HG02642 (cell line): Measurements from ENCODE around the gene PAGR1.
A peak's percentile ranks its signal among the peaks of the same experiment; 100 is the strongest.
"Not testable (repeated sequence)": the region's sequence is repeated elsewhere in the genome, so short reads cannot be mapped to it uniquely, and the experiment has no call there.

ENCODE experiments used
- ATAC-seq: cut with Tn5 transposase; IDR thresholded peaks from one replicate; pipeline ENCODE4 v1.9.1; 2021; ENCODE audit warnings: mild to moderate bottlenecking; ENCODE audit not compliant: unreplicated experiment, poor library complexity

PAGR1 gene

DNA sequence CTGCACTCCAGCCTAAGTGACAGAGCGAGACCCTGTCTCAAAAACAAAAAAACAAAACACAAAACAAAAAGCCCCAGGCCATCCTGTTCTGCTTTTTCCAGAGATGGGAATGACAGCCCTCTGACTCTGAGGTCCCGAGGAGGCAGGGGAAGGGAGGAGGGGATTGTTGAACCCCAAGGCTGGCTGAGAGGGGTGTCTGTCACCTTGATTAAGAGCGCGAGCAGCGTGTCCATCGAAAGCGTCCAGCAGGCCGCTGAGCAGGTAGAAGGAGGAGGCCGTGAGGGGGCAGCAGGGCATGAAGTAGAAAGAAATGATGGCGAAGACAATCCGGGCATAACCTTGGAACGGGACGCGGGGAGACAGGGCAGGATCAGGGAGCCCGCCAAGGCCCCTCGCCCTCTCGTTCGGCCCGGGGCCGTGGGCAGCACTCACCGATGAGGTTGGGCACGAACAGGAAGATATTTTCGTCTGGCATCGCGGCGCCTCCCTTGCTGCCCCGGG, 46.5 kb downstream of the PAGR1 start:
- no peak for ATAC-seq

DNA sequence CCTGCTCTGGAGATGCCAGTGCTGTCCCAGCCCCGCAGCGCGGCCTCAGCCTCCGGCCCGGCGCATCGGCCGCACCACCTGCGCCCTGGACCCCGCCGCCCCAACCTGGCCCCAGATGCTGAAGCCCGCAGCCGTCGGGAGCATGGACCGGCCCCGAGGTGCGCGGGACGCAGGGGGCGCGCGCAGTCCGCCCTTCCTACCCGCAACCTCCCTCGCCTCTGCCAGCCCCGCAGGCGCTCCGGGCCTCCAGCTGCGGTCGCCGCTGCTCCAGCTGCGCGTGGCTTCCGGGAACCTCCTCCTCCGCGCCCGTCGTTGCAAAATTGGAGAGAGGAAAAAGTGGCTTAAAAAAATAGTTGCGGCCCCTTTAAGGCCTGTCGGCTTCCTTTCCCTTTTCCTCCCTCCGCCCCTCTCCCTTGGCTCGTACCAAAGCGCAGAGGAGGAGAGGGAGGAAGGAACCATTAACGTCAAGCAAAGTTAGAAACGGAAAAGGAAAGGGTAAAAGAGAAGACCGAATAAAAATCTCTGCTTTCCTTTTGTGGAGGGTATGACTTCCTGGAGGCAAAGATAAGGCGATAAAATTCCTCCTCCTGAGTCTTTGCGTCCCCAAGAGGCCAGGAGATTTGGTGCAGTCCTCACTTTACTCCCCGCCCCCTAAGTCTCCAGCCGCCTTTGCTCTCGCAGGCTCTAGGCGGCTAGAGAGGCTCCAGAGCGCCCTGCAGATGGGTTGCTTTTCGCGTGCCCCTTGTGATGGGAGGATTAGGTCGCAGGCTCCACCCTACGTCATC, 47.1 kb downstream of the PAGR1 start, which contains the start of gene CDIPT:
CDIPT (minus strand) TSS at position 343 of the 785 bp plus-strand sequence. CDS start 369 bp downstream, outside the sequence.
- ATAC-seq = peak; percentile 92

DNA sequence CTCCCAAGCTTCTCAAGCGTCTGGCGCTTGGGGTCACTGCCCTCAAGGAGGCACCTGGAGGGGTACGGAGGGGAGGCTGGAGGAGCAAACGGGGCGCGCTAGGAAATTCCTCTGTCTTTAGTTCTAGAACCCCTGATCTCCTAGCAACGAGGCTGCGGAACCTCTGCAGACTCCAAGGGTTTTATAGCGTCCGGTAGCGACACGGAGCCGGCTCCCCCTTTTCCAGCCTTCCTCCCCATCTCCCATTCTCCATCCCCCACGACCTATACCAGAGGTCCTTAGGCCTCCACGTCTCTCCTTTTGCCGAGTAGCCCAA, 47.7 kb downstream of the PAGR1 start:
- ATAC-seq = no peak

DNA sequence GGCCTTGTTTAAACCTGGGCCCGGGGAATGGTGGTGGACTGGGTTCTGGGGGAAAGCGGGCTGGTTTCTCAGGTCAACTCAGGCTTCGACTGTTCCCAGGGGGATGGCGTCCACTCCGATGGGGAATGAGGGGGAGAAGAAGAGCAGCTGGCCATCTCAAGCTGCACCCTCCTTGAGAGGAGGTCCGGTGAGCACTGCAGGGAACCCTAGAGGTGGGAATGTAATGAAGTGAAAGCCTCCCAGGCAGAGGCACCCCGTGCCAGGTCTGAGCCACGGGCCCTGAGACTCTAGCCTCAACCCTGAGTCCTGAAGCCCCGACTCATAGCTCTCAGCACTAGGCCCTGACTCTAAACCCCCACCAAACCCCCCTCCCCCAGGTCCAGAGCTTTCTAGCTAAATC, 48.3 kb downstream of the PAGR1 start:
- ATAC-seq = no peak

DNA sequence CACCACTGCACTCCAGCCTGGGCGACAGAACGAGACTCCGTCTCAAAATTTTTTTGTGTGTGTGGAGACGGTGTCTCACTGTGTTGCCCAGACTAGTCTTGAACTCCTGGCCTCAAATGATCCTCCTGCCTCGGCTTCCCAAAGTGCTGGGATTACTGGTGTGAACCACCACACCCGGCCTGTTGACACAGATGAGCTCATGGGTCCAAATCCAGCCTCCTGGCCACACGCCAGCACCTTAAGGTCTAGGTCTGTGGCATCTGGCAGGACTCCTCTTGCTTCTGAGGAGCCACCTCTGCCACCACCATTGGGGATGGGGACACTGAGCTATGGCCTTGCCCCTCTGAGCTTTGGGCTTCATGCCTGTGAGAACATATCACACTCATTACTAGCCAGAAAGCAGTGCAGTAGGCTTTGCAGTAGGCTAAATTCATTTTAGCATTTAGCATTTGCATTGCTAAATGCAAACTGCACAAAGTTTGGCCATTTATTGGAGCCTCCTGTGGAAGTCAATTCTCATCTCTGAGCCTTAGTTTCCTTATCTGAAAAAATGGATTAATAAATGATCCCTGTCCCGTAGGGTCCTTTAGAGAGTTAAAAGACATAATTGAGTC, 52.6 kb downstream of the PAGR1 start:
- no peak for ATAC-seq

DNA sequence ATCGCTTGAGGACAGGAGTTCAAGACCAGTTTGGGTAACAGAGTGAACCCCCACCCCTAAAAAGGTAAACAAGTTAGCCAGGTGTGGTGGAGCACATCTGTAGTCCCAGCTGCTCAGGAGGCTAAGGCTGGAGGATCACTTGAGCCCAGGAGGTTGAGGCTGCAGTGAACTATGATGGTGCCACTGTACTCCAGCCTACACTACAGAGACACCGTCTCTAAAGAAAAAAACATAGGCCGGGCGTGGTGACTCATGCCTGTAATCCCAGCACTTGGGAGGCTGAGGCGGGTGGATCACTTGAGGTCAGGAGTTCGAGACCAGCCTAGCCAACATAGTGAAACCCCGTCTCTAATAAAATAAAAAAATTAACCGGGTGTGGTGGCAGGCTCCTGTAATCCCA, 53.1 kb downstream of the PAGR1 start:
- not testable (repeated sequence) for ATAC-seq
